ENCODE data around the gene TAS2R40.

Gene TAS2R40

DNA sequence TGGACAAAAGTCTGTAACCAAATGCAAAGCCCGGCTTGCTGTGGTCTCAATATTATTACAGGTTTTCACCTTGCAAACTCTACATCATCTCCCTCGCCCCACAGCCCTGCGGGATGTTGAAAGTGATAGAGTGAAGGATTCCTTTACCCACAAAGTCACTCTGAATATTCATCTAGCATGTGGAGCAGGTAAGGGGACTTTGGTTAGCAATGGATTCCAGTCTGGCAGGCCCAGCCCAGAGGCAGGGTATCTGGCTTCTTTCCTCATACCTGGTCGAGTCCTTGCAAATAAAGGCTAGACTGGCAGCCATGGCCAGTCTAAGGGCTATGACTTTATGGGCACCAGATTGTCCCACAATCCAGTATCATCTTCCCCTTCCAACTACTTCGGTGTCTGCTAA, 3.2 kb downstream of the TAS2R40 start:
- DNase-seq = no peak

DNA sequence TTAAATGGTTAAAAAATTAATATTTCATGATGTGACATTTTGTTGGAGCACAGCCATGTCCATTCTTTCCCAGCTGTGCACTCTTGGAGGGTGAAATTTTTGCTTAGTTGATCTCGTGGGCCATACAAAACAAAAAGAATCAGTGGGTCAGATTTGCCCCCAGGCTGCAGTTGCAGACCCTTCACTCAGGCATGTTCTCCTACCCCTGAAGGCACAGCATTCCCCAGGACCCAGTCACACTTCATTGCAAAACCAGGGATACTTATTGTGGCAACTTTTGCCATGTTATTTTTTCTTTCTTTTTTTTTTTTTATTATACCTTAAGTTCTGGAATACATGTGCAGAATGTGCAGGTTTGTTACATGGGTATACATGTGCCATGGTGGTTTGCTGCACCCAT, 6.0 kb downstream of the TAS2R40 start:
- DNase-seq = no peak

DNA sequence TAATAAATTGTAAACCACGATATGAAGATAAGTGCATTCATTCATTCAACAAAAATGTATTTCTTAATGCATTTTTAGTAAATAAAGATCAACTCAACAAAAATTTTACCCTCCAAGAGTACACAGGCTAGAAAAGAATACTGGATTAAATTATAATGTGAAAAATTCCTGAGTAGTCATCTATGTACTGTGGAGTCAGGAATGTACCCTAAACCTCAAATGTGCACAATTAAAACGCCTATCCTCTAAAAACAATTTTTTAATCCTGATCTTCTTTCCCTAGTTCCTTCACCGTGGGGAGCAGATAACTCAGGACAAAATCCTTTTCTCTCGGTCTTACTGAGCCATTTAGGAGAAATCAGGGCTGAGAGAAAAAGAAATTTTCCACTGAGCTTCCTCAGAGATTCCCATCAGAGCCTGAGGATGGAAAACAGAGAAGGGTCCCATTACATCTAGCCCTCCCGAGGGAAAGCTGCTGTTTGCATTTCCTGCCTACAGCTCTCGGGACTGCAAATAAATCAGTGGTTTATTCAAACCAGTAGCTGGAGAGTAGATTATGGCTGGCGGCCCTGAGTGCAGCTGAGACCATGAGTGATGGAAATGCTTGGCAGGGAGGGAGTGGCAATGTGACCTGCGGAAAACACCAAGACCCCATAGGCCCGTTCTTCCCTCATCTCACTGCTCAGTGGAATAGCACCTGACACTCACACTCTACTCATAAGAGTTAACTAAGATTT, 7.4 kb downstream of the TAS2R40 start:
- DNase-seq = no peak

DNA sequence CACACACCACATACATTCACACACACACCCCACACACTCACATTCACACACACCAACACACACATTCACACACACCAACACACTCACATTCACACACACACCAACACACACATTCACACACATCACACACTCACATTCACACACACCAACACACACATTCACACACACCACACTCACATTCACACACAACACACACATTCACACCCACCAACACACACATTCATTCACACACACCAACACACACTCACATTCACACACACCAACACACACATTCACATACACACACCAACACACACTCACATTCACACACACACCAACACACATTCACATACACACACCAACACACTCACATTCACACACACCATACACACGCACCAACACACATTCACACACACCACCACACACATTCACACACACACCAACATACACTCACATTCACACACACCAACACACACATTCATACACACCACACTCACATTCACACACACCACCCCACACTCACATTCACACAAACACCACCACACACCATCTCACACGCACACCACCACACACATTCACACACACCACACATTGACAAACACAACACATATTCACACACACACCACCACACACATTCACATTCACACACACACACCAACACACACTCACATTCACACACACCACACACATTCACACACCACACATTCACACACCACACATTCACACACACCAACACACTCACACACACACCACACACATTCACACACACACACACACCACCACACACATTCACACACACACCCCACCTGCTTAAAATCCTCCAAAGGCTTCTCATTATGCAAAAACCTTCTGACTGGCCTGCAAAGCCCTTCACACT, 9.0 kb downstream of the TAS2R40 start:
- no peak for DNase-seq

DNA sequence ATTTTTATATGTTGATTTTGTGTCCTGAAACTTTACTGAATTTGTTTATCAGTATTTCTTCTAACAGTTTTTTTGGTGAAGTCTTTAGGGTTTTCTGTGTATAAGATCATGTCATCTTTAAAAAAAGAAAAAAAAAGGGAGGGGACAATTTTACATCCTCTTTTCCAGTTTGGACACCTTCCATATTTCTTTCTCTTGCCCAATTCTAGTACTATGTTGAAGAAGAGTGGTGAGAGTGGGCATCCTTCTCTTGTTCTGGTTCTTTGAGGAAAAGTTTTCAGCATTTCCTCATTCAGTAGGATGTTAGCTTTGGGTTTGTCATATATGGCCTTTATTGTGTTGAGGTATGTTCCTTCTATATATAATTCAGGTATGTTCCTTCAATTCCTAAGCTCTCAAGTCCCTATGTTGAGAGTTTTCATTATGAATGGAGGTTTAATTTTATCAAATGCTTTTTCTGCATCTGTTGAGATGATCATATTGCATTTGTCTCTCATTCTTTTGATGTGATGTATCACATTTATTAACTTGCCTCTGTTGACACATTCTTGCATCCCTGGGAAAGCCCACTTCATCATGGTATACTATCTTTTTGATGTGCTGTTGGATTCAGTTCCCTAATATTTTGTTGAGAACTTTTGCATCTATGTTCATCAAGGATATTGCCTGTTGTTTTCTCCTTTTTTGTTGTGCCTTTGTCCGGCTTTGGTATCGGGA, 12.1 kb downstream of the TAS2R40 start:
- DNase-seq = no peak

DNA sequence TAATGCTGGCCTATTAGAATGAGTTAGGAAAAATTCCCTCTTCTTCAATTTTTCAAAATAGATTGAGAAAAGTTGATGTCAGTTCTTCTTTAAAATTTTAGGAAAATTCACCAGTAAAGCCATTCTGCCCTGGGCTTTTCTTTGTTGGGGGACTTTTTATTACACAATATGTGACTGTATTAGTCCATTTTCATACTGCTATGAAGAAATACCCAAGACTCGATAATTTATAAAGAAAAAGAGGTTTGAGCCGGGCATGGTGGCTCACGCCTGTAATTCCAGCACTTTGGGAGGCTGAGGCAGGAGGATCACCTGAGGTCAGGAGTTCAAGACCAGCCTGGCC, 12.7 kb downstream of the TAS2R40 start:
- DNase-seq = no peak

DNA sequence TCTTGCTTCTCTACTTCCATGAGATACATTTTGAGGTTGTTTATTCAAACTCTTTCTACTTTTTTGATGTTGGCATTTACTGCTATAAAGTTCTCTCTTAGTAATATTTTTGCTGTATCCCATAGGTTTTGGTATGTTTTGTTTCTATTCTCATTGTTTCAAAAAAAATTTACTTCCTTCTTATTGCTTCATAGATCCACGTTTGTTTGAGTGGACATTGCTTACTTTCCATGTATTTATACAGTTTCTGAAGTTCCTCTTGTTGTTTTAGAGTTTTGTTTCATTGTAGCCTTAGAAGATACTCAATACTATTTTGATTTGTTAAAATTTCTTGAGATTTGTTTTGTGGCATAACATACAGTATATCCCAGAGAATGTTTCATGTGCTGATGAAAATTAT, 13.7 kb downstream of the TAS2R40 start:
- no peak for DNase-seq

DNA sequence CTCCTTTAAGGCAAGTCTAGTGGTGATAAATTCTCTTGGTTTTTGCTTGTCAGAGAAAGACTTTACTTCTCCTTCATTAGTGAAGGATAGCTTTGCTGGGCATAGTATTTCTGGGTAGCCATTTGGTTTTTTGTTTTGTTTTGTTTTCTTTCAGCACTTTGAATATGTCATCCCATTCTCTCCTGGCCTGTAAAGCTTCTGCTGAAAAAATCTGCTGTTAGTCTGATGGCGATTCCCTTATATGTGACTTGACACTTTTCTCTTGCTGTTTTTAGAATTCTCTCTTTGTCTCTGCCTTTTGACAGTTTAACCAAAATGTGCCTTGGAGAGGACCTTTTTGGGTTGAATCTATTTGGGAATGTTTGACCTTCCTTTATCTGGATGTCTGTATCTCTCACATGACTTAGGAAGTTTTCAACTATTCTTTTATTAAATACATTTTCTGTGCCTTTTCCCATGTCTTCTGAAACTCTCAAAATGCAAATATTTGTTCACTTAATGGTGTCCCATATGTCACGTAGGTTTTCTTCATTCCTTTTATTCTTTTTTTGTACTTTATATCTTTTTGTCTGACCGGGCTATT, 14.7 kb downstream of the TAS2R40 start:
- no peak for DNase-seq

DNA sequence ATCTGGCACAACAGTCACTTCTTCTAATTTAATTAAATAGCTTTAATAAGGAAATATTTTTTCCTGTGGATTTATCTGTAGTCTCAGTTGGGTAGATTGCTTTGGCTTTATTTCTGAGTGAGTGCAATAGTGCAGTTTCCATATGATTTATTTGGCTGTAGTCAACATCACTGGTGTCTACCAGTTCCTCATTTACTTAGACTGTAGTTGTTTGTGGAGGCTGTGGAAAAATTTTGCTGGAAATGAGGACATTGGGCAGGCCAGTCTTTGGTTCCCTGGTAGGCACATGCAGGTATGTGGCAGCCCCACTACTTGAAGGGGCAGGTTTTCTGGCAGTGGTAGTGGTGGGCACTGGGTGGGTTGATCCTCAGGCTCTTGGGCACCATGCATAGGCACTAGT, 15.5 kb downstream of the TAS2R40 start:
- no peak for DNase-seq

DNA sequence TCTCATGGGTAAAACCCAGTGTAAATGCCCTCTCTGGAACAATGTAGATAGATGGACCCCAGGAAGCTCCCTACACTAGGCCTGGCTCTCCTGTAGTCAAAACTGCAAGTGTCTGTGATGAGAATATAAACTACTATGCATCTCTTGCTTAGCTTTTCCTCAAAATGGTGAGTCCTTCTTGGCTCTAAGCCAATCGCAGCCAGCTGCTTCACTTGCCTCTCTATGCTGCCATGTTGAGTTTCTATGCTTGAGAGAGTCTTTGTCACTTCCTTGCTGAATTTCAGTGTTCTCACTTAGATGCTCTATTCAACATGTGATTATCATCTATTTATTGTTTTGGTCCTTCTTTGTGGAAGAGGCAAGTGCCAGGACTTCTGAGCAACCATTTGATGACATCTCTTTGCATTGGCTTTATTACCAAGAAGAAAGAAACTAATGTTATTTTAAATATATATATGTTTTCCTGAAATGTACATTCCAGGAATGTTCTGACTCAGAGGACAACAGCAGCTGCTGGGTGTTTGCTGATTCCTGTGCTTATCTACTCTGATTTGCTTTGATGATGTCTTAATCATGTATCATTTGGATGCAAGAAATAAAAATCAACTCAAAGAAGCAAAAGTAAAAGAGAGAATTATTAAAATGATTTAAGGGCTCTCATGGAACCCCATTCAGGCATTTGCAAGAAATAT, 16.6 kb downstream of the TAS2R40 start:
- DNase-seq = no peak

DNA sequence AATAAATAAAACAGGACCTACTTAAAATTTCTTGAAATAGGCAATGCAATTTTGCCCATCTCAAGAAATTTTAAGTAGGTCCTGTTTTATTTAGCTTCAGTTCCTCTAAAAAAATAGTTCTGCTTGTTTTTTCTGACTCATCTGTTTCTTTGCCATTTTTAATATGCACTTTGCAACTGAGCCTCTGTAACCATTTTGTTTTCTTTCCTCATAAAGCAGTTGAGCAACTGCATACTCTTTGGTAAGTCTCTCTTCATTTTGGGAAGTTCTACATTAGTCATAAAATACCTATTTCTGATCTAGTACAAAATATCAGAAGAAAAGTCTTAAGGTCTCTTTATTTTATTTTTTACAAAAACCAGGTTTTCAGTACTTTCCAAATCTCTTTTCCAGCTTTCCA, 18.0 kb downstream of the TAS2R40 start:
- no peak for DNase-seq

DNA sequence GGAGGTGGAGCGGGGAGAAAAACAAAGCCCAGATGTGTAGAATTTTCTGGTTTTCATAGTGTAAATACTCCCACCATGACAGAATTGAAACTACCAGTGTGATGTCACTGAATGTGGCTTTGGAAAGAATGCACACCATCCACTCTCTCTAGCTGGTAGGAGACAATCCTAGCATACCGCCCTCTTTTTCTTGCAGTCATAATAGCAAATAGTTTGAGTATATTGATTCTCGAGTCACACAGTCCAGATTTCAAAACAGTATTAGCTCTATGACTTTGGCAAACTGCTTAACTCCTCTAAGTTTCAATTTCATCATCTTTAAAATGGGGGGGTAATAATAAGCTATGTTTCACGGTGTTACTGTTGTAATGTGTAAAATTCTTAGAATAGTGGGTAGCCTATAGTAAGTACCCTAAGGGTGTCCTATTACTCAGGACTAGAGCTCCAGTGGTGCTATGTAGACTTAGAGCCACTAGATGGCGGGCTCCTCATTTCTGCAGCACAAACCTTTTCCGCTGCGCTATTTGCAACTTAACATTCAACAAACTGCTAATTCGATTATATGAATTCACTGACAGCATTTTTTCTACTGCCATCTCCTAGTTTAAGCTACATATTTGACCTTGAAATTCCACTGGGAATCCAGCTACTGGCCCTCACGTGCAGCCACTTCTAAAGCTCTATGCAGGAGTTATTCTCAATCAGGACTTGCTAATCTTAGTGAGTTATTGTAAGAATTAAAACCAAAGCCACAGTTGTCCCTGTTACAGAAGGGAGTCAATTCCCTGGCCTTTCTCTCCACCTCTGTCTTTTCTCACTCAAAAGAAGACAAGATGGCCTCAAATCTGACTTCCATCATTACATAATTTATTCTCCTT, 18.7 kb downstream of the TAS2R40 start:
- peak; percentile 62 for DNase-seq

DNA sequence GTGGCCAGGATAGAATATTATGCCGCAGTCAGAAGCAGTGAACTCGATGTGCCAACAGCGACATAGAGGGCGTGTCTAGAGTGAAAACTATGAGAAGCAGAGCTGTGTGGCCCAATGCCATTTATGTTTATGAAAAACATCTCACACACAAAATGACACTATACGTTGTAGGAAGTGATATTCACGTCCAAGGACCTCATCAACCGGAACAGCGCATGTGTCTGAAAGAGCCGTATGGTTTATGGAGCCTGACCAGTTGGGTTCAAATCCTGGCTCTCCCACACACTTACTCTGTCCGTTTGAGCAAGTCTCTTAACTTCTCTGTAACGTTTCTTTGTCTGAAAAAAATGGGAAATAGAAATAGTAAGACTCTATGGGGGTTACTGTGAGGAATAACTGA, 20.5 kb downstream of the TAS2R40 start:
- DNase-seq = no peak

DNA sequence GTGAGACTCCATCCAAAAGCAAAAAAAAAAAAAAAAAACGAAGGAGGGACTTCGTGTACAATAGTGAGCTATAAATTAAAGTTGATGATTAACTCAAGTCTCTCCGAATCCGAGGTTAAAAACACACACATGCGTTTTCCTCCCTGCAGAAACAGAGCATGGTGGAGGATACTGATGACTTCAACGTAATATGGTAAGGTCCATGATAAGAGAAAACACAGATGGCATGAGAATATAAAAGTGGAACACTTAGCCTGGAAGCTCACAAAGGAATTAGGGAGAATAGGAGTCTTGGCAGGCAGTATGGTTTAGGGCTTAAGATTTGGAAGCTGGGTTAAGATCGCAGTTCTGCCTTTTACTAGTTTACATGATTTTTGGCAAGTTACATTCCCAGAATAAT, 21.3 kb downstream of the TAS2R40 start:
- no peak for DNase-seq

DNA sequence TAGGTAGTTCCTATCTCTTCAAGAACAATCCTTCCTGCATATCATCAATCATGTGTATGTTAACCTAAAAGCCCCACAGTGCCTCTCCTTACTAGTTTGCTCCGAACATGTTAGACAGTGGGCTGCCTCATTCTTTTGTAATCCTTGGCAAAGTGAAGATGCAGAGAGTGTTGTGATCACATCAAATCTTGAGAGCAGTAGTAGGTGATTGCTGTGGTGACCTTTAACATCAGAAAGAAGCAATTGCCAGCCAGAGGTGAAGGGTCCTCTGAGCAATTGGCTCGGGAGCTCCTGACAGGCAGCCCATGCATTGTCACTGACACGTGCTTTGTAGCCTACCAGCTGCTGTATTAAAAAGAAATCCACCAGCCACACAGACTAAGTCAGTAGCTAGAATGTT, 21.8 kb downstream of the TAS2R40 start:
- no peak for DNase-seq

DNA sequence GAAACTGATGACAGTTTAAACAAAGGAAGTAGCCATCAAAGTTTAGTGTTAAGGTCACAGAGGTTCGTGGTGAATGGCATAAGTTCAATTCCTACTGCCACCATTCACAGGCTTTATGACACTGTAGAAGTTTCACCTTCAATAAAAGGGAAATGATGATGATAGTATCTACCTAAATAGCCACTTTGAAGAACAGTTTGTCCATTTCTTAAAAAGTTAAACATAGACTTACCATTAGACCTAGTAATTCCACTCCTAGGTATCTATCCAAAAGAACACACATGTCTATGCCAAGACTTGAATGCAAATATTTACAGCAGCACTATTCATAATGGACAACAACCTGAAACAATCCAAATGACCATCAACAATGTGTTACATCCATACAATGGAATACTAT, 22.5 kb downstream of the TAS2R40 start:
- DNase-seq = no peak

DNA sequence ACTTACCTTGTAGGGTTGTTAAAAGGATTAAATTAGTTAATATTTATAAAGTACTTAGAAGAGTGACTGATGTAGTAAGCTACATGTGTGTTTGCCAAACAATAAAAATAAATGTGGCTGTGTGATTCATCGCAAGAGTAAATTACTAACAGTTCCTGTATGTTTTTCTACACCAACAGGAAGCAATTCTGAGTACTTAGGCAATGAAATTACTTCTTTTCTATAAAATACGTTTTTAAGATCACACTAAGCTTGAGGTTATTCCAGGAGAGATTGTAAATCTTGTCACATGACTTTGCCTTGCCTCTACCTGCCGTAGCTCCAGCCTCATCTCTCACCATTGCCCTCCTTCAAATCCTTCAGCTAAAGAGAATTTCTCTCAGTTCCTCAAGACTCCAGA, 23.3 kb downstream of the TAS2R40 start:
- no peak for DNase-seq

DNA sequence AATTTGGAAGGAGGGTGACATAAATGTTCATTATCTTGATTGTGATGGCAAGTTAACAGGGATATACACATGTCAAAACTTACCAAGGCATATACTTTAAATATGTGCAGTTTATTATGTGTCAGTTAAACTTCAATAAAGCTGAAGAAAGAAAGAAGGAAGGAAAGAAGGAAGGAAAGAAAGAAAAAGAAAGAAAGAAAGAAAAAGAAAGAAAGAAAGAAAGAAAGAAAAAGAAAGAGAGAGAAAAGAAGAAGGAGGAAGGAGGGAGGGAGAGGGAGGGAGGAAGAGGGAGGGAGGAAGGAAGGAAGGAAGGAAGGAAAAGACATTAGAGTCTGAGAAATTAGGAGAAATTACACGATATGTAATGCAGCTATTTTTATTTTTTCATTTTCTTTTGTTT, 25.5 kb downstream of the TAS2R40 start:
- no peak for DNase-seq

DNA sequence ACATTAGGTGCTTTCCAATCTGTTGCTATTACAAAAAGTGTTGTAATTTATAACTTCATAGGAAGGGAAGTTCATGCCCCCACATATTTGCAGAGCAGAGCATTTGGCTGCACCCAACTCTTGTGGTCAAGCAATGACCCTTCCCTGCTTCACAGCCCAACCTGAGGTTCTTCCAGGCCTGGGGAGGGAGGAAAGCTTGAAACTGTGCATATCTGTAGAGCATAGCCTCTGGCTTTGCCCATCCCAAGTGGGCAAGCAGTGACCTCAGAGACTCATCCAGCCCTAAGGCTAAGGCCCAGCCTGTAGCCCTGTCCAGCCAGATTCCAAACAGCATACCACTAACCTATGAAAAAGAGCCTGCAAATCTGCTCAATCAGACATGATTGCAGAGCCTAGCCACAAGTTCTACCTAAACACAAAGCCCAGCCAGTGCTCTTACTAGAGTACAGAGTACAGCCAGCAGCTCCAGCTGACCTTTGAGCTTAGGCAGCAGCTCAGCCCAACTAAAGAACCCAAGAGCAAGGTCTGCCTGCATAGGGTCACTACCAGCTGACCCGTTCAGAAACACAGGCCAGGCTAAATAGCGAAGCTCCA, 27.0 kb downstream of the TAS2R40 start:
- no peak for DNase-seq

DNA sequence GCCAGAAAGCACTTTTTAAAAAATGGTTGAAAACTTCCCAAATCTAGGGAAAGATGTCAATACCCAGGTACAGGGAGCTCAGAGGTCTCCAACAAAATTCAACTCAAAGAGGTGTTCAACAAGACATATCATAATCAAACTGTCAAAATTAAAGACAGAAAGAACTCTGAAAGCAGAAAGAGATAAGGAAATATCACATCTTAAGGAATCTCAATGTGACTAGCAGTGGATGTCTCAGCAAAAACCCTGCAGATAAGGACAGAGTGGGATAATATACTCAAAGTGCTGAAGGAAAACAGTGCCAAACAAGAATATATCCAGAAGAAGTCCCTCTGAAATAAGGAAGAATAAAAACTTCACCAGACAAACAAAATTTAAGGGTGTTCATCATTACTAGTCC, 28.4 kb downstream of the TAS2R40 start:
- DNase-seq = no peak

DNA sequence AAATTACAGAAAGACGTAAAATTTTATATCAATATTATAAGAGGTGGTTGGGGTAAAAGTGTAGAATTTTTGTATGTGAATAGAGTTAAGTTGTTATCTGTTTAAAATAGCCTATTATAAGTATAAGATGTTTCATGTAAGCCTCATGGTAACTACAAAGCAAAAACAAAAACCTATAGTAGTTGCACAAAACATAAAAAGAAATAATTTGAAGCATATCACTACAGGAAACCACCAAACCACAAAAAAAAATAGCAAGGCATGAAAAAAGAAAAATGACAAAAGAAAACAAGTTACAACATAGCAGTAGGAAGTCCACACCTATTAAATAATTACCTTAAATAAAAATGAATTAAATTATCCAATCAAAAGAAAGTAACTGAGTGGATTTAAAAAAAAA, 29.0 kb downstream of the TAS2R40 start:
- no peak for DNase-seq

DNA sequence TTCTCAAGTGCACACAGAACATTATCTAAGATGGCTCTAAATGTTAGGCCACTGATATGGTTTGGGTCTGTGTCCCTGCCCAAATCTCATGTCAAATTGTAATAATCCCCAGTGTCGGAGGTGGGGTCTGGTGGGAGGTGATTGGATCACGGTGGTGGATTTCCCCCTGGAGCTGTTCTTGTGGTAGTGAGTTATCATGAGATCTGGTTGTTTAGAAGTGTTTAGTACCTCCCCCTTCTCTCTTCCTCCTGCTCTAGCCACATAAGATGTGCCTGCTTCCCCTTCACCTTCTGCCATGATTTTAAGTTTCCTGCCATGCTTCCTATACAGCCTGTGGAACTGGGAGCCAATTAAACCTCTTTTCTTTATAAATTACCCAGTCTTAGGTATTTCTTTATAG, 30.2 kb downstream of the TAS2R40 start:
- DNase-seq = no peak

Data from activated CD4-positive, CD25-positive, alpha-beta regulatory T cell treated with anti-CD3 and anti-CD28 coated beads, Interleukin-2, amount 50 U/mL, for 72 hours (primary cell).